H9 (cell line): ENCODE data around the gene MRGPRD. TPM values are rescaled to one million over a fixed set of nuclear protein-coding genes. Genes with fewer than 3 reads are reported as not detected.
A peak's percentile ranks its signal among the peaks of the same experiment; 100 is the strongest.
"Not testable (repeated sequence)": the region's sequence is repeated elsewhere in the genome, so short reads cannot be mapped to it uniquely, and the experiment has no call there.

Experiments
- DNase-seq: peaks from one replicate; pipeline ENCODE4 v3.0.0-alpha.2; 2017
- H2AFZ ChIP-seq: one replicate; pipeline ENCODE4 v1.6.1; 2013; ENCODE audit warnings: mild to moderate bottlenecking, low read length, control low read depth, moderate library complexity
- H2AK5ac ChIP-seq: 2 replicates; pipeline ENCODE4 v1.6.1; 2013; ENCODE audit warnings: low read length, control low read depth, mixed read lengths; ENCODE audit not compliant: insufficient read length
- H2BK120ac ChIP-seq: one replicate; pipeline ENCODE4 v1.6.1; 2013; ENCODE audit warnings: low read depth, mild to moderate bottlenecking, low read length, control low read depth, inconsistent platforms; ENCODE audit not compliant: poor library complexity, severe bottlenecking
- H2BK12ac ChIP-seq: 2 replicates; pipeline ENCODE4 v1.6.1; 2013; ENCODE audit warnings: low read length, control low read depth, mixed read lengths, low read depth; ENCODE audit not compliant: insufficient read length
- H2BK15ac ChIP-seq: 2 replicates; pipeline ENCODE4 v1.6.1; 2013; ENCODE audit warnings: low read depth, low read length, control low read depth
- H2BK20ac ChIP-seq: one replicate; pipeline ENCODE4 v1.6.1; 2013; ENCODE audit warnings: low read depth, mild to moderate bottlenecking, low read length, control low read depth, inconsistent platforms; ENCODE audit not compliant: poor library complexity, severe bottlenecking
- H2BK5ac ChIP-seq: 2 replicates; pipeline ENCODE4 v1.6.1; 2013; ENCODE audit warnings: low read length, control low read depth, mixed read lengths; ENCODE audit not compliant: insufficient read length
- H3K14ac ChIP-seq: 2 replicates; pipeline ENCODE4 v1.6.1; 2013; ENCODE audit warnings: low read length, control low read depth; ENCODE audit not compliant: insufficient read depth
- H3K18ac ChIP-seq: 2 replicates; pipeline ENCODE4 v1.6.1; 2013; ENCODE audit warnings: low read depth, mild to moderate bottlenecking, mixed read lengths, low read length, control low read depth; ENCODE audit not compliant: insufficient read length
- H3K23ac ChIP-seq: 2 replicates; pipeline ENCODE4 v1.6.1; 2013; ENCODE audit warnings: low read length, control low read depth, mixed read lengths, low read depth; ENCODE audit not compliant: insufficient read length
- H3K23me2 ChIP-seq: 2 replicates; pipeline ENCODE4 v1.6.1; 2013; ENCODE audit warnings: low read depth, mild to moderate bottlenecking, mixed read lengths, low read length, control low read depth; ENCODE audit not compliant: insufficient read length, poor library complexity, severe bottlenecking
- H3K27ac ChIP-seq: 2 replicates; pipeline ENCODE4 v1.5.1; 2013; ENCODE audit warnings: low read length, control low read depth, mixed read lengths, low read depth; ENCODE audit not compliant: insufficient read length
- H3K27me3 ChIP-seq: 2 replicates; pipeline ENCODE4 v1.6.1; 2013; ENCODE audit warnings: low read length, control low read depth, inconsistent platforms; ENCODE audit not compliant: insufficient read depth
- H3K4ac ChIP-seq: 2 replicates; pipeline ENCODE4 v1.6.1; 2013; ENCODE audit warnings: low read depth, mild to moderate bottlenecking, control low read depth, inconsistent platforms, low read length, moderate library complexity
- H3K4me1 ChIP-seq: 2 replicates; pipeline ENCODE4 v1.6.1; 2013; ENCODE audit warnings: low read length, control low read depth, inconsistent platforms; ENCODE audit not compliant: insufficient read depth
- H3K4me2 ChIP-seq: 2 replicates; pipeline ENCODE4 v1.6.1; 2013; ENCODE audit warnings: low read length, control low read depth, mixed read lengths; ENCODE audit not compliant: insufficient read length, insufficient read depth
- H3K56ac ChIP-seq: 2 replicates; pipeline ENCODE4 v1.6.1; 2013; ENCODE audit warnings: low read depth, mild to moderate bottlenecking, mixed read lengths, low read length, control low read depth; ENCODE audit not compliant: insufficient read length
- H3K79me1 ChIP-seq: 2 replicates; pipeline ENCODE4 v1.6.1; 2013; ENCODE audit warnings: low read depth, mild to moderate bottlenecking, moderate library complexity, low read length, control low read depth, inconsistent platforms; ENCODE audit not compliant: insufficient read depth, poor library complexity, severe bottlenecking
- H3K79me2 ChIP-seq: 2 replicates; pipeline ENCODE4 v1.6.1; 2013; ENCODE audit warnings: low read length, control low read depth, inconsistent platforms; ENCODE audit not compliant: insufficient read depth
- H3K9ac ChIP-seq: 2 replicates; pipeline ENCODE4 v1.6.1; 2013; ENCODE audit warnings: low read length, control low read depth, mixed read lengths; ENCODE audit not compliant: insufficient read length; ENCODE audit errors: extremely low read depth
- H3K9me3 ChIP-seq: one replicate; pipeline ENCODE4 v1.6.1; 2013; ENCODE audit warnings: low read depth, low read length, inconsistent platforms; ENCODE audit not compliant: control insufficient read depth
- H3T11ph ChIP-seq: one replicate; pipeline ENCODE4 v1.6.1; 2013; ENCODE audit warnings: mild to moderate bottlenecking, low read length, control low read depth, inconsistent platforms
- H4K20me1 ChIP-seq: one replicate; pipeline ENCODE4 v1.6.1; 2013; ENCODE audit not compliant: control insufficient read depth, insufficient read length, insufficient read depth
- H4K5ac ChIP-seq: 2 replicates; pipeline ENCODE4 v1.6.1; 2013; ENCODE audit warnings: low read depth, mild to moderate bottlenecking, mixed read lengths, low read length, control low read depth; ENCODE audit not compliant: insufficient read length
- H4K8ac ChIP-seq: replicated peaks from 2 replicates; pipeline ENCODE4 v1.6.1; 2013; ENCODE audit warnings: low read length, control low read depth, mixed read lengths, low read depth; ENCODE audit not compliant: insufficient read length
- H4K91ac ChIP-seq: 2 replicates; pipeline ENCODE4 v1.6.1; 2013; ENCODE audit warnings: low read depth, mild to moderate bottlenecking, moderate library complexity, mixed read lengths, low read length, control low read depth; ENCODE audit not compliant: insufficient read length
- H3K27ac Mint-ChIP-seq, 3 experiments: 2 replicates in 2 of 3; 3 replicates in 1 of 3; pipeline ENCODE4 v1.8.0; 2020 to 2021; ENCODE audit warnings: mixed read lengths in 3 of 3, mild to moderate bottlenecking in 1 of 3, moderate library complexity in 1 of 3
- H3K27me3 Mint-ChIP-seq: 2 replicates; pipeline ENCODE4 v1.8.0; 2021; ENCODE audit warnings: low read depth, mild to moderate bottlenecking, moderate library complexity, mixed read lengths
- H3K36me3 Mint-ChIP-seq, 3 experiments: 2 replicates in 2 of 3; 3 replicates in 1 of 3; pipeline ENCODE4 v1.8.0; 2020 to 2021; ENCODE audit warnings: low read depth in 3 of 3, mixed read lengths in 3 of 3; ENCODE audit not compliant: insufficient read depth in 1 of 3
- H3K4me1 Mint-ChIP-seq, 2 experiments: 2 replicates each; pipeline ENCODE4 v1.8.0; 2020; ENCODE audit warnings: mixed read lengths in 2 of 2
- H3K4me3 Mint-ChIP-seq, 2 experiments: 2 replicates in 1 of 2; 3 replicates in 1 of 2; pipeline ENCODE4 v1.8.0; 2020 to 2021; ENCODE audit warnings: mild to moderate bottlenecking in 2 of 2, mixed read lengths in 2 of 2, moderate library complexity in 1 of 2
- H3K9me3 Mint-ChIP-seq, 2 experiments: 2 replicates in 1 of 2; 3 replicates in 1 of 2; pipeline ENCODE4 v1.8.0; 2020; ENCODE audit warnings: mild to moderate bottlenecking in 2 of 2, mixed read lengths in 2 of 2, moderate library complexity in 1 of 2
- WGBS: extraction: QIAGEN DNeasy Blood & Tissue Kit; methylation state at CpG from one replicate; pipeline ENCODE4 v1.1.7; 2013; ENCODE audit warnings: missing lambda C conversion rate, low lambda C conversion rate, mixed read lengths; ENCODE audit not compliant: insufficient read length; ENCODE audit errors: extremely low coverage; 5-methylcytosine and 5-hydroxymethylcytosine counted together
- total RNA-seq: library from RNA; stranded (reverse); gene quantifications from 2 replicates; pipeline ENCODE4 v1.2.1, GENCODE V29; 2021
- TF ChIP-seq, protein P1 (sequence below): fragments of 200-600 bp; sonication (generic); conservative IDR thresholded peaks from 3 replicates; pipeline ENCODE4 v1.8.0; 2021; ENCODE audit warnings: antibody characterized with exemption, mild to moderate bottlenecking

Gene MRGPRD
- total RNA-seq, 1 experiment from 2014 or later, result not detected

GRCh38 chr11:68974421-68975194, 6.2 kb downstream of the MRGPRD start:
- TF ChIP-seq, protein P1, sequence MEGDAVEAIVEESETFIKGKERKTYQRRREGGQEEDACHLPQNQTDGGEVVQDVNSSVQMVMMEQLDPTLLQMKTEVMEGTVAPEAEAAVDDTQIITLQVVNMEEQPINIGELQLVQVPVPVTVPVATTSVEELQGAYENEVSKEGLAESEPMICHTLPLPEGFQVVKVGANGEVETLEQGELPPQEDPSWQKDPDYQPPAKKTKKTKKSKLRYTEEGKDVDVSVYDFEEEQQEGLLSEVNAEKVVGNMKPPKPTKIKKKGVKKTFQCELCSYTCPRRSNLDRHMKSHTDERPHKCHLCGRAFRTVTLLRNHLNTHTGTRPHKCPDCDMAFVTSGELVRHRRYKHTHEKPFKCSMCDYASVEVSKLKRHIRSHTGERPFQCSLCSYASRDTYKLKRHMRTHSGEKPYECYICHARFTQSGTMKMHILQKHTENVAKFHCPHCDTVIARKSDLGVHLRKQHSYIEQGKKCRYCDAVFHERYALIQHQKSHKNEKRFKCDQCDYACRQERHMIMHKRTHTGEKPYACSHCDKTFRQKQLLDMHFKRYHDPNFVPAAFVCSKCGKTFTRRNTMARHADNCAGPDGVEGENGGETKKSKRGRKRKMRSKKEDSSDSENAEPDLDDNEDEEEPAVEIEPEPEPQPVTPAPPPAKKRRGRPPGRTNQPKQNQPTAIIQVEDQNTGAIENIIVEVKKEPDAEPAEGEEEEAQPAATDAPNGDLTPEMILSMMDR, result no peak
- Mint-ChIP-seq H3K36me3 (peaks cover 0 to 10% (median 0%) of the 10 kb centered on the region in 3 experiments; a peak in 3 of 7 replicates), H3K4me1 (peaks cover 5 to 14% of the 10 kb centered on the region in 2 experiments), H3K9me3 (peaks cover 5 to 10% of the 10 kb centered on the region in 2 experiments; a peak in 4 of 5 replicates), H3K4me3 (no peak overlapping the region; a peak in 1 of 5 replicates), H3K27me3 (peaks cover 11% of the 10 kb centered on the region), H3K27ac (peak overlapping the region; percentile 38 to 97 (median 94); a peak in 4 of 7 replicates)
- H4K5ac ChIP-seq, result no peak overlapping the region
- H4K91ac ChIP-seq, result no peak overlapping the region
- H3K79me1 ChIP-seq, result no peaks in the 10 kb centered on the region
- H3K4ac ChIP-seq, result no peak overlapping the region
- H3K18ac ChIP-seq, result no peak overlapping the region
- H3K79me2 ChIP-seq, result no peaks in the 10 kb centered on the region
- no peaks in the 10 kb centered on the region for H4K20me1 ChIP-seq
- no peak overlapping the region for H2AK5ac ChIP-seq
- no peaks in the 10 kb centered on the region for H3K27me3 ChIP-seq
- no peak overlapping the region for H4K8ac ChIP-seq
- no peak overlapping the region for H3K14ac ChIP-seq
- no peaks in the 10 kb centered on the region for H3K9me3 ChIP-seq
- H3K23me2 ChIP-seq, result no peaks in the 10 kb centered on the region
- H3K27ac ChIP-seq, result no peak overlapping the region
- no peak overlapping the region for H2BK15ac ChIP-seq
- peak; percentile 69 for DNase-seq
- H2BK5ac ChIP-seq, result no peak overlapping the region
- no peak overlapping the region for H2BK120ac ChIP-seq
- no peak overlapping the region for H3K56ac ChIP-seq
- H3K4me2 ChIP-seq, result no peak overlapping the region
- H2AFZ ChIP-seq, result no peak overlapping the region
- H3T11ph ChIP-seq, result no peak overlapping the region
- no peak overlapping the region for H2BK20ac ChIP-seq
- WGBS, result no CpG with 5 or more reads among the region's 23 CpGs
- H3K4me1 ChIP-seq, result no peaks in the 10 kb centered on the region
- H2BK12ac ChIP-seq, result no peak overlapping the region
- H3K23ac ChIP-seq, result no peak overlapping the region
- H3K9ac ChIP-seq, result no peak overlapping the region

GRCh38 chr11:68973706-68974105, 7.1 kb downstream of the MRGPRD start:
- H2BK12ac ChIP-seq, H2BK120ac ChIP-seq, H4K8ac ChIP-seq, H3K23me2 ChIP-seq, H3K4me1 ChIP-seq, H3K79me1 ChIP-seq, H3K4me1 Mint-ChIP-seq, H4K5ac ChIP-seq, H3K4me3 Mint-ChIP-seq, H2AFZ ChIP-seq, DNase-seq, H2BK5ac ChIP-seq, H3K9ac ChIP-seq, H3K27ac Mint-ChIP-seq, H3T11ph ChIP-seq, H3K18ac ChIP-seq, H3K9me3 ChIP-seq, H3K27ac ChIP-seq, H3K23ac ChIP-seq, H3K79me2 ChIP-seq, H4K91ac ChIP-seq, H3K14ac ChIP-seq, H3K4ac ChIP-seq, H4K20me1 ChIP-seq, H2AK5ac ChIP-seq, H3K4me2 ChIP-seq, H3K56ac ChIP-seq, H3K27me3 ChIP-seq, H2BK20ac ChIP-seq, H2BK15ac ChIP-seq: not testable (repeated sequence)
- H3K9me3 Mint-ChIP-seq, result peaks cover 5 to 10% of the 10 kb centered on the region in 2 experiments; a peak in 4 of 5 replicates
- H3K36me3 Mint-ChIP-seq, result peaks cover 0 to 10% (median 0%) of the 10 kb centered on the region in 3 experiments; a peak in 3 of 7 replicates
- WGBS, result no CpG with 5 or more reads among the region's 12 CpGs
- H3K27me3 Mint-ChIP-seq, result peaks cover 11% of the 10 kb centered on the region
